Measurements from ENCODE around the gene MFSD6. TPM values are rescaled to one million over a fixed set of nuclear protein-coding genes. Genes with fewer than 3 reads are reported as not detected.

Gene MFSD6
- total and polyA plus RNA-seq, 2 of the 8 experiments (the other 6 are each of a cell fraction or from before 2014, with no cell fraction given), result 1.8 to 5.1 TPM

- TF ChIP-seq SP2 (IDR thresholded peaks at IDR 0.05; ENCODE audit: low read length) (no peak), SIRT6 (IDR thresholded peaks at IDR 0.05; ENCODE audit: low read length) (no peak)
Observed at GRCh38 chr2:190537765-190538164, 129.6 kb downstream of the MFSD6 start (continued).
